Uterus (tissue), 4 donors: ENCODE data around the gene NRBP1. TPM values are rescaled to one million over a fixed set of nuclear protein-coding genes. Genes with fewer than 3 reads are reported as not detected.
A peak's percentile ranks its signal among the peaks of the same experiment; 100 is the strongest.

ENCODE experiments used
- DNase-seq, 2 donors: peaks; one replicate each; pipeline ENCODE4 v3.0.0-alpha.2; 2019 to 2020
- H3K27ac ChIP-seq, 2 donors: fragments of 200-600 bp; sonication (generic); 1 replicate in 1 of 2; 2 replicates in 1 of 2; pipeline ENCODE4 v1.5.1; 2016 to 2018
- H3K27me3 ChIP-seq, 2 donors: fragments of 200-600 bp; sonication (generic); one replicate each; pipeline ENCODE4 v1.5.1; 2018 to 2019; ENCODE audit warnings: control low read depth in 1 of 2
- H3K36me3 ChIP-seq, 2 donors: fragments of 200-600 bp; sonication (generic); one replicate each; pipeline ENCODE4 v1.5.1; 2019; ENCODE audit warnings: control low read depth in 1 of 2
- H3K4me1 ChIP-seq, 2 donors: fragments of 200-600 bp; sonication (generic); one replicate each; pipeline ENCODE4 v1.5.1; 2018 to 2019; ENCODE audit warnings: control low read depth in 1 of 2
- H3K4me3 ChIP-seq, 2 donors: fragments of 200-600 bp; sonication (generic); 1 replicate in 1 of 2; 2 replicates in 1 of 2; pipeline ENCODE4 v1.5.1; 2018 to 2019; ENCODE audit warnings: mild to moderate bottlenecking in 1 of 2
- H3K9me3 ChIP-seq, 2 donors: fragments of 200-600 bp; sonication (generic); one replicate each; pipeline ENCODE4 v1.5.1; 2019; ENCODE audit warnings: control low read depth in 1 of 2
- POLR2A ChIP-seq, 2 donors: fragments of 450-650 bp; IDR thresholded peaks; one replicate each; pipeline ENCODE4 v1.6.1; 2016; ENCODE audit warnings: antibody characterized with exemption in 2 of 2, mild to moderate bottlenecking in 1 of 2, moderate library complexity in 1 of 2
- intact Hi-C: fragments of 100-400 bp; cut with DNase I; formaldehyde crosslinking; loops from one replicate; pipeline ENCODE4 v1.15.1; 2023; ENCODE audit warnings: low total_unique reads
- total RNA-seq, 4 donors: library from RNA; depleted of rRNA in 3 of 4; stranded (reverse); fragments of >200 nt in 3 of 4; gene quantifications; one replicate each; pipeline versions ENCODE4 v1.1.0 to v1.2.4, GENCODE V29; 2014 to 2023
- TF ChIP-seq, protein P1 (sequence below), 4 experiments: fragments of 200-600 bp in 2 of 4; fragments of 450-650 bp in 2 of 4; sonication (generic) in 2 of 4; IDR thresholded peaks; one replicate each; pipeline ENCODE4 v1.5.1; 2016 to 2019; ENCODE audit warnings: antibody characterized with exemption in 4 of 4, mild to moderate bottlenecking in 2 of 4, moderate library complexity in 1 of 4
- donor health status: DM: yes; HTN: yes; CAD: no.

NRBP1 gene
- total RNA-seq, 4 donors from 2014 or later = 57.6 to 148 (median 83.5) TPM

DNA sequence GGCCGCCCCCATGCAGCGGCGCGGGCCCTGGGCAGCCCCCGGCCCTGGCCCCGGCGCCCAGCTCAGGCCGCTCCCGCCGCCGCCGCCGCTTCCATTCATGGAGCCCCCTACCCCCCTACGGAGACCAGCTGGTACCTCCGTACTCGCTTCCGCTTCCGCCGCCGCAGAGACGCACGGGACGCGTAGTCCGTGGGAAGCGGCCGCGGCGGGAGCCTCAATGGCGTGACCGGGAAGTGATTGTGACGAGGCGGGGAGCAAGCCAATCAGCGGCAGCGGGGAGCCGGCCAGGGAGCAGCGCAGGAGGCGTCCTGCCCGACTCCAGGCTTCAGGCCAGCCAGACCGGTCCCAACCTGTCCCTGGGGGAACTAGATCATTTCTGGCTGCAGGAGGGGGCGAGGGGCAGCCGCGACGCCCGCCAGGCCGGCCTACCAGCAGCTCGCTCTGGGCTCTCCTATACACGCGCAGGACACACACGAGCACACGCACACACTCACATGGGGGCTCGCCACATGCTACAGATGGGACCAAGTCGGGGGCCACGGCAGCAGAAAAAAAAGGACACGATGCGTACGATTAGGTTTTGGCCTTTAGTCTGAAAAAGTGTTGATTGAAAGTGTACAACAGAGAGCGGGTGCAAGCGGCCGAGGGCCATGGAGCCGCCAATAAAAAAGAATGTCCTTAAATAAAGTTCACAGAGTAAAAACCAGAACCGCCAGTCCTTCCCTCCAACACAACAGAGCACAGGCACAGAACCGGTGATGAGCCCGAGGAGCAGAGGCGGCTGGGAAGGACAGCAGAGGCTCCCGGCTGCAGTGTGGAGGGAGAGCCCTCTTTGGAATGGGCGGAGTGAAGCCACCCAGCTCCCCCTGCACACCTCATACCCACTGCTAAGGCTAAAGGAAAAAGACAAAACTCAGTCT lies 47.5 kb upstream of the NRBP1 start, which contains the start of gene ZNF513:
Gene ZNF513, minus strand, starts transcription at position 109 of the 920 bp plus-strand sequence. CDS start 208 bp downstream, outside the sequence.
- H3K4me1 ChIP-seq = no peaks in the 10 kb centered on the region
- intact Hi-C loops = no loop called here

DNA sequence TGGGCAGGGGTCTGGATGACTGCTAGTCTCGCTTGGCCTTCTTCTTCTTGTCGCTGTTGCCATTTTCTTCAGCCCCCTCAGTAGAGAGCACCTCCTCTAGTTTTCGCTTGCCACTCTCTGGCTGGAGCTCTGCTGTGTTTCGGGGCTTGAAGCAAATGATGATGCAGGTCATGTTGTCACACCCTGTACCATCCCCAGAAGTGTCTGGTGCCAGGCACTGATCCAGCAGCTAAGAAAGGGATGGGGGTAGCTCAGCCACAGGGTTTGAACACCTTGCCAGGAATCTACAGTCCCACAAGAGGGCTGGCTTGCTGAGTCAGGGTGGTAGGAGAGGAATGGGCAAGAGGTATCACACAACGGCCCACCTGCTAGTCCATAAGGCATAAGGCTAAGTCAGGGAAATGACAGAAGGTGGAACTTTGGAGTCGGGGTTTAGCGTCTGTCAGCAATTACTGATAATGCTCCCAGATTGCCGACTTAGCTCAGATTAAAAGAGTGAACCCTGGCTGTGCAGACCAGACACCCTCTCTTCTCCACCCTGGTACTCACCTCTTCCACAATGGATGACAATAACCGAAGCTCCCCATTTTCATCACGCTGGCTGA lies 46.8 kb upstream of the NRBP1 start:
- intact Hi-C loops = no loop called here
- Histone ChIP-seq H3K4me1 (no peaks in the 10 kb centered on the region), H3K9me3 (no peaks in the 10 kb centered on the region), H3K4me3 (no peak overlapping the region), H3K36me3 (no peaks in the 10 kb centered on the region), H3K27ac (peak overlapping the region in 1 of 2 donors; percentile 82), H3K27me3 (no peaks in the 10 kb centered on the region)
- TF ChIP-seq POLR2A (IDR thresholded peaks at IDR 0.05) = no peak
- TF ChIP-seq, protein P1, sequence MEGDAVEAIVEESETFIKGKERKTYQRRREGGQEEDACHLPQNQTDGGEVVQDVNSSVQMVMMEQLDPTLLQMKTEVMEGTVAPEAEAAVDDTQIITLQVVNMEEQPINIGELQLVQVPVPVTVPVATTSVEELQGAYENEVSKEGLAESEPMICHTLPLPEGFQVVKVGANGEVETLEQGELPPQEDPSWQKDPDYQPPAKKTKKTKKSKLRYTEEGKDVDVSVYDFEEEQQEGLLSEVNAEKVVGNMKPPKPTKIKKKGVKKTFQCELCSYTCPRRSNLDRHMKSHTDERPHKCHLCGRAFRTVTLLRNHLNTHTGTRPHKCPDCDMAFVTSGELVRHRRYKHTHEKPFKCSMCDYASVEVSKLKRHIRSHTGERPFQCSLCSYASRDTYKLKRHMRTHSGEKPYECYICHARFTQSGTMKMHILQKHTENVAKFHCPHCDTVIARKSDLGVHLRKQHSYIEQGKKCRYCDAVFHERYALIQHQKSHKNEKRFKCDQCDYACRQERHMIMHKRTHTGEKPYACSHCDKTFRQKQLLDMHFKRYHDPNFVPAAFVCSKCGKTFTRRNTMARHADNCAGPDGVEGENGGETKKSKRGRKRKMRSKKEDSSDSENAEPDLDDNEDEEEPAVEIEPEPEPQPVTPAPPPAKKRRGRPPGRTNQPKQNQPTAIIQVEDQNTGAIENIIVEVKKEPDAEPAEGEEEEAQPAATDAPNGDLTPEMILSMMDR (IDR thresholded peaks at IDR 0.05) = no peak
- no peak for DNase-seq

More for the DNA sequence above, 47.5 kb upstream of the NRBP1 start, which contains the start of gene ZNF513:
- Histone ChIP-seq H3K9me3 (no peaks in the 10 kb centered on the region), H3K27ac (peak within 1 kb of the TSS; percentile 82 to 90), H3K4me3 (peak within 1 kb of the TSS; percentile 55 to 71), H3K36me3 (no peaks in the 10 kb centered on the region), H3K27me3 (no peaks in the 10 kb centered on the region)
- peak; percentile 94 to 96 for DNase-seq
- peak; percentile 22 to 61 for TF ChIP-seq POLR2A (IDR thresholded peaks at IDR 0.05)
- TF ChIP-seq, protein P1 (IDR thresholded peaks at IDR 0.05) = peak in 1 of 4 experiments; percentile 8

GRCh38 chr2:27390822-27391679 lies 37.4 kb upstream of the NRBP1 start:
- DNase-seq = no peak
- intact Hi-C loops = no loop called here
- TF ChIP-seq POLR2A (IDR thresholded peaks at IDR 0.05) = no peak
- TF ChIP-seq, protein P1 (IDR thresholded peaks at IDR 0.05) = no peak
- no peaks in the 10 kb centered on the region for H3K36me3 ChIP-seq
- no peaks in the 10 kb centered on the region for H3K4me1 ChIP-seq
- H3K27me3 ChIP-seq = no peaks in the 10 kb centered on the region
- no peak overlapping the region for H3K4me3 ChIP-seq
- H3K27ac ChIP-seq = no peak overlapping the region
- no peaks in the 10 kb centered on the region for H3K9me3 ChIP-seq

- DNase-seq = no peak
- Histone ChIP-seq H3K27ac (no peak overlapping the region), H3K9me3 (no peaks in the 10 kb centered on the region), H3K4me1 (no peaks in the 10 kb centered on the region), H3K4me3 (no peak overlapping the region), H3K36me3 (no peaks in the 10 kb centered on the region), H3K27me3 (no peaks in the 10 kb centered on the region)
- no peak for TF ChIP-seq POLR2A (IDR thresholded peaks at IDR 0.05)
- TF ChIP-seq, protein P1 (IDR thresholded peaks at IDR 0.05) = no peak
- intact Hi-C loops = no loop called here
Observed at GRCh38 chr2:27393225-27393624, 35.2 kb upstream of the NRBP1 start.
